GM21390 (cell line): Measurements from ENCODE around the gene EIF4G3.
"Not testable (repeated sequence)": the region's sequence is repeated elsewhere in the genome, so short reads cannot be mapped to it uniquely, and the experiment has no call there.

Source experiments
- ATAC-seq: cut with Tn5 transposase; IDR thresholded peaks from one replicate; pipeline ENCODE4 v1.9.1; 2021; ENCODE audit not compliant: unreplicated experiment

Gene EIF4G3

GRCh38 chr1:20962576-20963258, 214.0 kb downstream of the EIF4G3 start:
- no peak for ATAC-seq

GRCh38 chr1:20958430-20958829, 218.3 kb downstream of the EIF4G3 start:
- ATAC-seq, result no peak

DNA sequence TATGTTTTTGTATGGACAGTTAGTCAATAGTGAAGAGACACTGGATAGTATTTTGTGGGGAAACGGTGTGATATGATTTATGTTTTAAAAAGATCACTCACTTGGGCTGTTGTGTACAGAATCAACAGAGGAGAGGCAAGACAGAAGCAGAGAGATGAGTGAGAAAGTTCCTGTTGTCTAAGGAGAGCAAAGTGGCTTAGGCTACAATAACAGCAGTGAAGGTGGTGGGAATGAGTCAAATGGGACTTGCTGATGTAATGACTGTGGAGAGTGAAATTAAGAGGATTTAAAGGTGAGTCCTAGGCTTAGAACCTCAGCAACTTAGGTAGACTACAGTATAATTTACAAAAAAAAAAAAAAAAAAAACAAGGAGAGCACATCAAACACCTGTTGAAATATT, 220.4 kb downstream of the EIF4G3 start:
- no peak for ATAC-seq

DNA sequence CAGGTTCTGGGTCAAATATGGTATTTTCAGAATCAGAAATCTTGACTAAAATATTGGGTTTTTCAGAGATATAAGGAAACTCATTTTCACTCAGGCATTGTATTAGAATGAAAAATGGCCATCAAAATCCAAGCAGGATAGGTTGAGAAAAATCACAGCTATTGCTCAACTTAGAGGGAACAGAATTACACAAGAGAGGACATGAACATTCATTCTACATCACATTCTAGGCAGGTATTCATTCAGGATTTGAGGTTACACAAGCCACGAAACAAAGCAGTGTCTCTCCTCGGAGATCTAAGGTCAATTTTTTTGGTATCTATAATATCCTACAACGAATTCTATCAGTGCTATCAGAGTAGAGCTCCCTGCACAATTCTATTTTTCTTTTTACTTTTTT, 226.0 kb downstream of the EIF4G3 start:
- ATAC-seq, result no peak

GRCh38 chr1:20949871-20950590, 226.7 kb downstream of the EIF4G3 start:
- no peak for ATAC-seq

GRCh38 chr1:20948101-20948500, 228.6 kb downstream of the EIF4G3 start:
- ATAC-seq, result no peak

DNA sequence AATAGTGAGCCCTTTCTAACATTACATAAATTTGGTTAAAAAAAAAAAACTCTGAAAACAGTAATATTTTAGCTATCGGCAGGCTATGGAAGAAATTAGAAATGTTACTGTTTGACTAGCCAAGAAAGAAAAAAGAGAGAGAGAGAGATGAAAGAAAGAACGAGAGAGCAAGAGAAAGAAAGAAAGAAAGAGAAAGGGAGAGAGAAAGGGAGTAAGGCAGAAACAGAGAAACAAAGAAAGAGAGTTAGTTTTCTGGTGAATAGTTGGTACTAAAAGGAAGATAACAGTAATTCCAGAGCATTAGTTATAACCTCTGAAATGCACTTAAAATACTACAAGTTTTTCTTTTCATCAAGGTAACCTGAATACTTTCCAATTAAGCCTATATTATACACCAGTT, 229.3 kb downstream of the EIF4G3 start:
- no peak for ATAC-seq

DNA sequence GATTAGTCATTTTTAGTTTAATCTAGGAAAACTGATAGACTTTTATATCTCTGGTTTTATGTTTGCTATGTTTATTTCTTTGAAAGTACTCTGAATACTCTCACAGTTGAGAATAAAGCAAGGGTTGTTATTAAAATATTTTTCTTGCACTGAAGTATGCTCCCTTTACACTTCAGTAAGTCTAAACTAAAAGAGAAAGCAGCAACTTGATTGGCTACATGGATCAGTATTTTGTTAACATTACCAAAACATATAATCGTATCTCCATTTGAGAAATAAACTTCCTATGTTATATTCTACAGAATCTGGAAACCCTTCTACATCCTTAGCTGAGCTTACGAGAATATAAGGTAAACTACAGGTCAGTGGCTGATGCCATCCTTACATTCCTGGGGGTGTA, 240.1 kb downstream of the EIF4G3 start:
- no peak for ATAC-seq

- ATAC-seq, result no peak
Measured at GRCh38 chr1:20936216-20936615, 240.5 kb downstream of the EIF4G3 start.

DNA sequence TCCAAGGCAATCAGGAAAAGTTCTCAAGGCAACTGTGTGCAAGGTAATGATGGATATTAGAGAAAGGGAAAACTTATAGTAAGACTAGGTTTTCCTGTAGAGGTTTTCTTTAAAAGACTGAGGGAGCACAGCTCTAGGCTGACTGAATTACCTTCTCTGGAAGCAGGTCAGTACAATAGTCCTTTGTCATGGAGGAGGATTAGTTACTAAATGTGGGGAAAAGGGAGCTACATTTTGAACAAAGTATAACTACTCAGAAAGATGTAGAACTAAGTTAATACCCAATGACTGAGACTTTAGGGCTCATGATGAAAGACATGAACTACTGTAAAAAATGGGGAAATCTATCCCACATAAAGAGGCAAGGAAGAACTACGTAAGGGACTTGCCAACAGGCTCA, 241.0 kb downstream of the EIF4G3 start:
- no peak for ATAC-seq

GRCh38 chr1:20932437-20932977, 244.2 kb downstream of the EIF4G3 start:
- ATAC-seq, result peak; percentile 71

- ATAC-seq, result peak; percentile 23
Measured at GRCh38 chr1:20931930-20932436, 244.7 kb downstream of the EIF4G3 start.

GRCh38 chr1:20930427-20930826, 246.3 kb downstream of the EIF4G3 start:
- no peak for ATAC-seq

DNA sequence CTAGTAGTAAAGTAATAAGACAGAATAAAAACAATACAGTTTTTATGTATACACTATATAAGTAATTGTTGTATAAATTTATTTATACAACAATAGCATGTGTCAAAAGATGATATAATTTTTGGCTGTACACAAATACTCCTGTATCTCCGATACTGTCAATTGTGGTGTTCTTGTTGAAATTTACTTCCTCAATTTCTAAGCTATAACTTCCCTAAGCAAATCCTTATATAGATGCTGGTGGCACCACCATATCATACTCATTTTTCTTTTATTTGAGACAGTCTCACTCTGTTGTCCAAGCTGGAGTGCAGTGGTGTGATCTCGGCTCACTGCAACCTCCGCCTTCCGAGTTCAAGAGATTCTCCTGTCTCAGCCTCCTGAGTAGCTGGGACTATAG, 248.6 kb downstream of the EIF4G3 start:
- no peak for ATAC-seq

DNA sequence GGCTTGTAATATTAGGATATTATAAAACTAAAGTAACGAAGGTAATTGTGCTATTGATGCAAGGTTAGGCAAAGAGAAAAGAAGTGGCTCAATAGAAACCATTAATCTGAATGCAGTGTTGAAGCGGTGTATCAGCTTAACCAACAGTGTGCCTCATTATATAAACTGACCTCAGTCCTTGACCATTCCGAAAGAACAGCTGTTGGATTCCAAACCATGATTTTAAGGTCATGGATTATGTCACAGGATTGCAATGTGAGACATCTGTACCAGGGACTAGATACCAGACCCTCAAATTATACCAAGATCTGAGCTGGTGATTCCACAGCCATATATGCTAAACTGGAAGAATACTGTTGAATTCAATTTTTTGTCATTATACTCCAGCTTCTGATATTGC, 255.4 kb downstream of the EIF4G3 start:
- no peak for ATAC-seq

DNA sequence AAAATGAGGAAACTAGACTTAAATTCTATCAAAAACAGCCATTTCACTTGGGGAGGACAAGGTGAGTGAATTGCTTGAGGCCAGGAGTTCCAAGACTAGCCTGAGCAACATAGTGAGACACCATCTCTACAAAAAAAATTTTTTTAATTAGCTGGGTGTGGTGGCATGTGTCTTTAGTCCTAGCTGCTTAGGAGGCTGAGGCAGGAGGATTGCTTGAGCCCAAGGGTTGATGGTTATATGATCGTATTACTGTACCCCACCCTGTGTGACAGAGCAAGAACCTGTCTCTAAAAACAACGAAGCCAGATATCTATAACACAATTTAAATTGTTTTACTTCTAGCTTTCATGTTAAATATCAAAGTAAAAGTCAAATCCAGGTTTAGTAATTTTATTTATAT, 263.5 kb downstream of the EIF4G3 start:
- ATAC-seq, result no peak

DNA sequence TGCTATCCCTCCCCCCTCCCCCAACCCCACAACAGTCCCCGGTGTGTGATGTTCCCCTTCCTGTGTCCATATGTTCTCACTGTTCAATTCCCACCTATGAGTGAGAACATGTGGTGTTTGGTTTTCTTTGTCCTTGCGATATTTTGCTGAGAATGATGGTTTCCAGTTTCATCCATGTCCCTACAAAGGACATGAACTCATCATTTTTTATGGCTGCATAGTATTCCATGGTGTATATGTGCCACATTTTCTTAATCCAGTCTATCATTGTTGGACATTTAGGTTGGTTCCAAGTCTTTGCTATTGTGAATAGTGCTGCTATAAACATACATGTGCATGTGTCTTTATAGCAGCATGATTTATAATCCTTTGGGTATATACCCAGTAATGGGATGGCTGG, 269.2 kb downstream of the EIF4G3 start:
- not testable (repeated sequence) for ATAC-seq

- ATAC-seq, result no peak
Measured at GRCh38 chr1:20903437-20903836, 273.3 kb downstream of the EIF4G3 start.

GRCh38 chr1:20900056-20900455, 276.6 kb downstream of the EIF4G3 start:
- ATAC-seq, result no peak

- no peak for ATAC-seq
Measured at GRCh38 chr1:20899154-20899972, 277.3 kb downstream of the EIF4G3 start.

GRCh38 chr1:20896826-20897225, 279.9 kb downstream of the EIF4G3 start:
- ATAC-seq, result no peak
